Liver (tissue), 9 donors: ENCODE data around the gene ZNF212. TPM values are rescaled to one million over a fixed set of nuclear protein-coding genes. Genes with fewer than 3 reads are reported as not detected.

ENCODE experiments used
- DNase-seq: peaks from one replicate; pipeline ENCODE4 v3.0.0-alpha.2; 2017; ENCODE audit warnings: low spot score
- H3K27ac ChIP-seq, 2 donors: one replicate each; pipeline ENCODE4 v1.7.0; 2013; ENCODE audit warnings: inconsistent platforms in 2 of 2, low read length in 2 of 2, control low read depth in 1 of 2, low read depth in 1 of 2, mild to moderate bottlenecking in 1 of 2
- H3K27me3 ChIP-seq, 4 donors: one replicate each; pipeline versions ENCODE4 v1.6.1 to v1.7.0; 2013; ENCODE audit warnings: low read length in 3 of 4, inconsistent platforms in 1 of 4, mild to moderate bottlenecking in 1 of 4, moderate library complexity in 1 of 4; ENCODE audit not compliant: control insufficient read depth in 4 of 4, insufficient read depth in 4 of 4
- H3K36me3 ChIP-seq, 4 donors: one replicate each; pipeline versions ENCODE4 v1.6.1 to v1.7.0; 2013; ENCODE audit warnings: low read length in 3 of 4, mild to moderate bottlenecking in 3 of 4, low read depth in 1 of 4, moderate library complexity in 1 of 4; ENCODE audit not compliant: control insufficient read depth in 4 of 4, insufficient read depth in 3 of 4
- H3K4me1 ChIP-seq, 4 donors: one replicate each; pipeline versions ENCODE4 v1.6.1 to v1.7.0; 2013; ENCODE audit warnings: low read length in 3 of 4, mild to moderate bottlenecking in 3 of 4, moderate library complexity in 1 of 4; ENCODE audit not compliant: control insufficient read depth in 4 of 4, insufficient read depth in 4 of 4
- H3K4me3 ChIP-seq, 3 donors: one replicate each; pipeline versions ENCODE4 v1.6.1 to v1.7.0; 2013; ENCODE audit warnings: low read length in 3 of 3, control low read depth in 1 of 3, low read depth in 1 of 3, mild to moderate bottlenecking in 1 of 3
- H3K9ac ChIP-seq, 2 donors: one replicate each; pipeline ENCODE4 v1.7.0; 2013; ENCODE audit warnings: low read length in 2 of 2, mild to moderate bottlenecking in 2 of 2, moderate library complexity in 2 of 2, control low read depth in 1 of 2, low read depth in 1 of 2
- H3K9me3 ChIP-seq, 4 donors: one replicate each; pipeline versions ENCODE4 v1.6.1 to v1.7.0; 2013; ENCODE audit warnings: low read length in 3 of 4; ENCODE audit not compliant: control insufficient read depth in 4 of 4
- FOXA2 ChIP-seq: IDR thresholded peaks from 2 replicates; pipeline ENCODE4 v1.6.1; 2016; ENCODE audit warnings: antibody characterized with exemption
- GABPA ChIP-seq, 2 donors: IDR thresholded peaks in 1 of 2; conservative IDR thresholded peaks in 1 of 2; 2 replicates each; pipeline ENCODE4 v1.6.1; 2016; ENCODE audit warnings: antibody characterized with exemption in 2 of 2, mild to moderate bottlenecking in 1 of 2, moderate library complexity in 1 of 2
- HNF4A ChIP-seq, 2 donors: conservative IDR thresholded peaks; 2 replicates each; pipeline ENCODE4 v1.6.1; 2016; ENCODE audit warnings: antibody characterized with exemption in 2 of 2, mild to moderate bottlenecking in 2 of 2
- HNF4G ChIP-seq: IDR thresholded peaks from 2 replicates; pipeline ENCODE4 v1.6.1; 2016; ENCODE audit warnings: antibody characterized with exemption
- JUND ChIP-seq, 2 donors: IDR thresholded peaks; 2 replicates each; pipeline ENCODE4 v1.6.1; 2016; ENCODE audit warnings: antibody characterized with exemption in 2 of 2
- RAD21 ChIP-seq, 2 donors: IDR thresholded peaks; 2 replicates each; pipeline ENCODE4 v1.6.1; 2016; ENCODE audit warnings: antibody characterized with exemption in 2 of 2, mild to moderate bottlenecking in 2 of 2
- RXRA ChIP-seq, 2 donors: IDR thresholded peaks; 2 replicates each; pipeline ENCODE4 v1.6.1; 2017 to 2018; ENCODE audit warnings: antibody characterized with exemption in 2 of 2, mild to moderate bottlenecking in 1 of 2
- SP1 ChIP-seq: IDR thresholded peaks from 2 replicates; pipeline ENCODE4 v1.6.1; 2018; ENCODE audit warnings: antibody characterized with exemption, mild to moderate bottlenecking
- TAF1 ChIP-seq: conservative IDR thresholded peaks from 2 replicates; pipeline ENCODE4 v1.6.1; 2016; ENCODE audit warnings: antibody characterized with exemption, mild to moderate bottlenecking
- YY1 ChIP-seq: IDR thresholded peaks from 2 replicates; pipeline ENCODE4 v1.6.1; 2016; ENCODE audit warnings: antibody characterized with exemption, mild to moderate bottlenecking
- WGBS: extraction: QIAGEN DNeasy Blood & Tissue Kit; methylation state at CpG from one replicate; pipeline ENCODE4 v1.1.7; 2013; 5-methylcytosine and 5-hydroxymethylcytosine counted together
- polyA plus RNA-seq, 2 donors: library from polyadenylated mRNA; stranded (reverse) in 1 of 2; unstranded in 1 of 2; fragments of 200-250 nt in 1 of 2; fragments of >200 nt in 1 of 2; fragmentation: Nextera tagmentation in 1 of 2; extraction: Ambion mirVana in 1 of 2; gene quantifications; one replicate each; pipeline versions ENCODE4 v1.2.1 to v1.2.3, GENCODE V29; 2013 to 2015
- total RNA-seq, 2 donors: library from RNA; depleted of rRNA; stranded (reverse); fragments of >200 nt; gene quantifications; one replicate each; pipeline ENCODE4 v1.2.3, GENCODE V29; 2014
- TF ChIP-seq, protein P1 (sequence below): fragments of 150-350 bp; IDR thresholded peaks from 2 replicates; pipeline ENCODE4 v1.5.1; 2017; ENCODE audit warnings: improper control_type of control experiment, low read depth, low read length; ENCODE audit not compliant: missing input control
- TF ChIP-seq, protein P2 (sequence below): IDR thresholded peaks from 2 replicates; pipeline ENCODE4 v1.6.1; 2016; ENCODE audit warnings: antibody characterized with exemption
- TF ChIP-seq, protein P3 (sequence below): IDR thresholded peaks from 2 replicates; pipeline ENCODE4 v1.6.1; 2016; ENCODE audit warnings: antibody characterized with exemption
- TF ChIP-seq, protein P4 (sequence below): IDR thresholded peaks from 2 replicates; pipeline ENCODE4 v1.6.1; 2016; ENCODE audit warnings: antibody characterized with exemption, mild to moderate bottlenecking
- TF ChIP-seq, protein P5 (sequence below): IDR thresholded peaks from 2 replicates; pipeline ENCODE4 v1.6.1; 2016; ENCODE audit warnings: antibody characterized with exemption
- donor health status: healthy.
- donor health status: healthy.
- donor health status: healthy.
- donor health status: healthy.
- donor health status: healthy.

The ZNF212 gene
- total and polyA plus RNA-seq, 4 donors, result 3.4 to 4.9 (median 3.7) TPM

DNA sequence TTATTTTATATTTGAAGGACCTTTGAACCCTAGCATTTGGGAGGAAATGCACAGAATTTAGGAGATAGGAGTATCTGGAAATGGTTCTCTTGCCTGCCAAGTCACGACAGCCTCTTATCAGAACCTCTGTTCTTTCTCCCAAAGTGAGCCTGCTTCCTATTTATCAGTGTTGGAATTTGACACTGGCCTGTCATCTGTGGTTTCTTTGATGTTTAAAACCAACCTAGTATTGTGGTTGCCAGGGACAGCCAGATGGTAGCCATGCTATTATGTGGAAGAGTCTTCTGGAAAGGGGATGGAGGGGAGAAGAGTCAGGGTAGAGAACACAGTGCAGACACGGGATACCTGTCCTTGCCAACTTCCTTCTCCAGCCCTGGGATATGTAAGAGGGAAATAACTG lies 23.0 kb upstream of the ZNF212 start:
- peaks cover 9 to 85% (median 59%) of the 10 kb centered on the region in 4 donors for H3K36me3 ChIP-seq
- TF ChIP-seq, protein P1, sequence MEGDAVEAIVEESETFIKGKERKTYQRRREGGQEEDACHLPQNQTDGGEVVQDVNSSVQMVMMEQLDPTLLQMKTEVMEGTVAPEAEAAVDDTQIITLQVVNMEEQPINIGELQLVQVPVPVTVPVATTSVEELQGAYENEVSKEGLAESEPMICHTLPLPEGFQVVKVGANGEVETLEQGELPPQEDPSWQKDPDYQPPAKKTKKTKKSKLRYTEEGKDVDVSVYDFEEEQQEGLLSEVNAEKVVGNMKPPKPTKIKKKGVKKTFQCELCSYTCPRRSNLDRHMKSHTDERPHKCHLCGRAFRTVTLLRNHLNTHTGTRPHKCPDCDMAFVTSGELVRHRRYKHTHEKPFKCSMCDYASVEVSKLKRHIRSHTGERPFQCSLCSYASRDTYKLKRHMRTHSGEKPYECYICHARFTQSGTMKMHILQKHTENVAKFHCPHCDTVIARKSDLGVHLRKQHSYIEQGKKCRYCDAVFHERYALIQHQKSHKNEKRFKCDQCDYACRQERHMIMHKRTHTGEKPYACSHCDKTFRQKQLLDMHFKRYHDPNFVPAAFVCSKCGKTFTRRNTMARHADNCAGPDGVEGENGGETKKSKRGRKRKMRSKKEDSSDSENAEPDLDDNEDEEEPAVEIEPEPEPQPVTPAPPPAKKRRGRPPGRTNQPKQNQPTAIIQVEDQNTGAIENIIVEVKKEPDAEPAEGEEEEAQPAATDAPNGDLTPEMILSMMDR, result no peak
- no peak for TF ChIP-seq RXRA (IDR thresholded peaks at IDR 0.05)
- no peak for TF ChIP-seq GABPA (IDR thresholded peaks at IDR 0.05 in 1 of 2, conservative IDR thresholded peaks at IDR 0.05 in 1 of 2)
- TF ChIP-seq, protein P2, sequence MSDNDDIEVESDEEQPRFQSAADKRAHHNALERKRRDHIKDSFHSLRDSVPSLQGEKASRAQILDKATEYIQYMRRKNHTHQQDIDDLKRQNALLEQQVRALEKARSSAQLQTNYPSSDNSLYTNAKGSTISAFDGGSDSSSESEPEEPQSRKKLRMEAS, result no peak
- no peak for TF ChIP-seq RAD21 (IDR thresholded peaks at IDR 0.05)
- TF ChIP-seq YY1, result no peak
- TF ChIP-seq FOXA2, result no peak
- WGBS, result 69% methylated on average over 2 of the region's 2 CpGs

DNA sequence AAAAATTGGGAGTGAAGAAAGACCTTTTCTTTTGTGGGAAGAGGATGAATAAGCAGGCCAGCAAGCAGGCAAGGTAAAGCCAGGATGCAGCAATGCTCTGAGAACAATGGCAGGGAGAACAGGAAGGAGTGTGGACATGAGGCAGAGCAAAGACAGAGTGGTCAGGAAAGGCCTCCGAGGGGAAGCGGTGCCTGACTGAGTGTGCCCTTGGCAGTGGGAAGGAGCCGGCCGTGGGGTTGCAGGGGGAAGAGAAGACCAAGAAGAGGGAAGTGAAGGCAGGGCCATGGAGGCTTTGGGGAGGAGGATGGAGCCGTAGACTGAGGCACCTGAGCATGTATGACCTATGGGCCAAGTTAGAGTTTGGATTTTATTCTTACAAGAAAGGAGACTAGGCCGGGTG lies 21.9 kb upstream of the ZNF212 start:
- H3K4me3 ChIP-seq, result no peak overlapping the region
- WGBS, result 94% methylated on average over 6 of the region's 6 CpGs

More for the DNA sequence above, 23.0 kb upstream of the ZNF212 start:
- DNase-seq, result no peak
- no peaks in the 10 kb centered on the region for H3K27me3 ChIP-seq
- no peaks in the 10 kb centered on the region for H3K4me1 ChIP-seq
- H3K9ac ChIP-seq, result no peak overlapping the region
- H3K9me3 ChIP-seq, result no peaks in the 10 kb centered on the region
- H3K4me3 ChIP-seq, result no peak overlapping the region
- no peak overlapping the region for H3K27ac ChIP-seq

More for the DNA sequence above, 21.9 kb upstream of the ZNF212 start:
- Histone ChIP-seq H3K27ac (no peak overlapping the region), H3K36me3 (peaks cover 12 to 83% (median 52%) of the 10 kb centered on the region in 4 donors), H3K27me3 (no peaks in the 10 kb centered on the region), H3K9ac (no peak overlapping the region), H3K4me1 (no peaks in the 10 kb centered on the region), H3K9me3 (no peaks in the 10 kb centered on the region)
- TF ChIP-seq, protein P3, sequence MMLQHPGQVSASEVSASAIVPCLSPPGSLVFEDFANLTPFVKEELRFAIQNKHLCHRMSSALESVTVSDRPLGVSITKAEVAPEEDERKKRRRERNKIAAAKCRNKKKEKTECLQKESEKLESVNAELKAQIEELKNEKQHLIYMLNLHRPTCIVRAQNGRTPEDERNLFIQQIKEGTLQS, result no peak
- no peak for TF ChIP-seq HNF4A (conservative IDR thresholded peaks at IDR 0.05)
- TF ChIP-seq, protein P4, sequence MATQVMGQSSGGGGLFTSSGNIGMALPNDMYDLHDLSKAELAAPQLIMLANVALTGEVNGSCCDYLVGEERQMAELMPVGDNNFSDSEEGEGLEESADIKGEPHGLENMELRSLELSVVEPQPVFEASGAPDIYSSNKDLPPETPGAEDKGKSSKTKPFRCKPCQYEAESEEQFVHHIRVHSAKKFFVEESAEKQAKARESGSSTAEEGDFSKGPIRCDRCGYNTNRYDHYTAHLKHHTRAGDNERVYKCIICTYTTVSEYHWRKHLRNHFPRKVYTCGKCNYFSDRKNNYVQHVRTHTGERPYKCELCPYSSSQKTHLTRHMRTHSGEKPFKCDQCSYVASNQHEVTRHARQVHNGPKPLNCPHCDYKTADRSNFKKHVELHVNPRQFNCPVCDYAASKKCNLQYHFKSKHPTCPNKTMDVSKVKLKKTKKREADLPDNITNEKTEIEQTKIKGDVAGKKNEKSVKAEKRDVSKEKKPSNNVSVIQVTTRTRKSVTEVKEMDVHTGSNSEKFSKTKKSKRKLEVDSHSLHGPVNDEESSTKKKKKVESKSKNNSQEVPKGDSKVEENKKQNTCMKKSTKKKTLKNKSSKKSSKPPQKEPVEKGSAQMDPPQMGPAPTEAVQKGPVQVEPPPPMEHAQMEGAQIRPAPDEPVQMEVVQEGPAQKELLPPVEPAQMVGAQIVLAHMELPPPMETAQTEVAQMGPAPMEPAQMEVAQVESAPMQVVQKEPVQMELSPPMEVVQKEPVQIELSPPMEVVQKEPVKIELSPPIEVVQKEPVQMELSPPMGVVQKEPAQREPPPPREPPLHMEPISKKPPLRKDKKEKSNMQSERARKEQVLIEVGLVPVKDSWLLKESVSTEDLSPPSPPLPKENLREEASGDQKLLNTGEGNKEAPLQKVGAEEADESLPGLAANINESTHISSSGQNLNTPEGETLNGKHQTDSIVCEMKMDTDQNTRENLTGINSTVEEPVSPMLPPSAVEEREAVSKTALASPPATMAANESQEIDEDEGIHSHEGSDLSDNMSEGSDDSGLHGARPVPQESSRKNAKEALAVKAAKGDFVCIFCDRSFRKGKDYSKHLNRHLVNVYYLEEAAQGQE, result no peak
- no peak for TF ChIP-seq JUND (IDR thresholded peaks at IDR 0.05)
- no peak for TF ChIP-seq HNF4G
- no peak for TF ChIP-seq RXRA (IDR thresholded peaks at IDR 0.05)
- TF ChIP-seq, protein P5, sequence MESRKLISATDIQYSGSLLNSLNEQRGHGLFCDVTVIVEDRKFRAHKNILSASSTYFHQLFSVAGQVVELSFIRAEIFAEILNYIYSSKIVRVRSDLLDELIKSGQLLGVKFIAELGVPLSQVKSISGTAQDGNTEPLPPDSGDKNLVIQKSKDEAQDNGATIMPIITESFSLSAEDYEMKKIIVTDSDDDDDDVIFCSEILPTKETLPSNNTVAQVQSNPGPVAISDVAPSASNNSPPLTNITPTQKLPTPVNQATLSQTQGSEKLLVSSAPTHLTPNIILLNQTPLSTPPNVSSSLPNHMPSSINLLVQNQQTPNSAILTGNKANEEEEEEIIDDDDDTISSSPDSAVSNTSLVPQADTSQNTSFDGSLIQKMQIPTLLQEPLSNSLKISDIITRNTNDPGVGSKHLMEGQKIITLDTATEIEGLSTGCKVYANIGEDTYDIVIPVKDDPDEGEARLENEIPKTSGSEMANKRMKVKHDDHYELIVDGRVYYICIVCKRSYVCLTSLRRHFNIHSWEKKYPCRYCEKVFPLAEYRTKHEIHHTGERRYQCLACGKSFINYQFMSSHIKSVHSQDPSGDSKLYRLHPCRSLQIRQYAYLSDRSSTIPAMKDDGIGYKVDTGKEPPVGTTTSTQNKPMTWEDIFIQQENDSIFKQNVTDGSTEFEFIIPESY, result no peak
- TF ChIP-seq FOXA2, result no peak
- TF ChIP-seq, protein P1, result no peak
- TF ChIP-seq TAF1, result no peak
- no peak for TF ChIP-seq YY1
- TF ChIP-seq SP1, result no peak
- DNase-seq, result no peak
